Measurements from ENCODE around the gene SGMS1.

DNA sequence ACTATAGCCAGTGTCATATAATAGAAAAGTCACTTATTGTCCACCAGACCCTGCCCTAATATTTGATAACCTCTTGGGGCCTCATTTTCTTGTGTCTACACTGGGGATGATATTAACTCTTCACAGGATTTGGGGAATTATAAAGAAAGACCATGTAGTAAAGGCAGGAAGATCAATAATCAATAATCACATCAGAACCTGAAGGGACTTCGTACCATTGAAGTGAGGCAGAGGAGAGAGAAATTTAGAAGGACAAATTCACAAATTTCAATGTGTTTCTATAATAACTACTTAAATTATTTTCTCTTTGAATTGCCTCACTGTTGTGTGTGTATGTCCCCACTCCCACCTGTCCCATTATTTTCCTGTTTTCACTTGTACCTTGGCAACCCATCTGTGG is 10.7 kb upstream of the SGMS1 start:
- TF ChIP-seq, protein P1, sequence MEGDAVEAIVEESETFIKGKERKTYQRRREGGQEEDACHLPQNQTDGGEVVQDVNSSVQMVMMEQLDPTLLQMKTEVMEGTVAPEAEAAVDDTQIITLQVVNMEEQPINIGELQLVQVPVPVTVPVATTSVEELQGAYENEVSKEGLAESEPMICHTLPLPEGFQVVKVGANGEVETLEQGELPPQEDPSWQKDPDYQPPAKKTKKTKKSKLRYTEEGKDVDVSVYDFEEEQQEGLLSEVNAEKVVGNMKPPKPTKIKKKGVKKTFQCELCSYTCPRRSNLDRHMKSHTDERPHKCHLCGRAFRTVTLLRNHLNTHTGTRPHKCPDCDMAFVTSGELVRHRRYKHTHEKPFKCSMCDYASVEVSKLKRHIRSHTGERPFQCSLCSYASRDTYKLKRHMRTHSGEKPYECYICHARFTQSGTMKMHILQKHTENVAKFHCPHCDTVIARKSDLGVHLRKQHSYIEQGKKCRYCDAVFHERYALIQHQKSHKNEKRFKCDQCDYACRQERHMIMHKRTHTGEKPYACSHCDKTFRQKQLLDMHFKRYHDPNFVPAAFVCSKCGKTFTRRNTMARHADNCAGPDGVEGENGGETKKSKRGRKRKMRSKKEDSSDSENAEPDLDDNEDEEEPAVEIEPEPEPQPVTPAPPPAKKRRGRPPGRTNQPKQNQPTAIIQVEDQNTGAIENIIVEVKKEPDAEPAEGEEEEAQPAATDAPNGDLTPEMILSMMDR (IDR thresholded peaks at IDR 0.05; ENCODE audit: insufficient read depth, low read length, poor library complexity, severe bottlenecking) = no peak
- no peak for TF ChIP-seq EZH2phosphoT487 (conservative IDR thresholded peaks at IDR 0.05; ENCODE audit: low read length)
